ENCODE measurements around the gene PCBP3. TPM values are rescaled to one million over a fixed set of nuclear protein-coding genes. Genes with fewer than 3 reads are reported as not detected.

Gene PCBP3
- total and polyA plus RNA-seq, 2 of the 13 experiments (the other 11 are each of a cell fraction or from before 2014, with no cell fraction given), result not detected

- TF ChIP-seq HINFP (CRISPR knock-in tag; IDR thresholded peaks at IDR 0.05; ENCODE audit: low read depth), result no peak
- no peak for TF ChIP-seq WIZ (CRISPR knock-in tag; IDR thresholded peaks at IDR 0.05)
- no peak for TF ChIP-seq ZNF713 (CRISPR knock-in tag; IDR thresholded peaks at IDR 0.05)
- no peak for TF ChIP-seq JUN (CRISPR knock-in tag; IDR thresholded peaks at IDR 0.05)
- TF ChIP-seq ARID2 (CRISPR knock-in tag; IDR thresholded peaks at IDR 0.05; ENCODE audit: borderline replicate concordance), result no peak
- TF ChIP-seq KLF15 (CRISPR knock-in tag; IDR thresholded peaks at IDR 0.05; ENCODE audit: borderline replicate concordance), result no peak
- TF ChIP-seq BRF2 (CRISPR knock-in tag; IDR thresholded peaks at IDR 0.05), result no peak
- TF ChIP-seq NFIC (IDR thresholded peaks at IDR 0.05; ENCODE audit: low read length), result no peak
- TF ChIP-seq TAF15 (IDR thresholded peaks at IDR 0.05; ENCODE audit: low read depth, low read length, poor library complexity, severe bottlenecking), result no peak
Observed at GRCh38 chr21:45870421-45870820, 226.9 kb downstream of the PCBP3 start (continued).

- no peaks in the 10 kb centered on the region for H3K36me3 ChIP-seq (replicated peaks in 1 of 2; ENCODE audit: control insufficient read depth in 1 of 2, insufficient read depth in 2 of 2, low read length in 2 of 2)
- H3K9ac ChIP-seq (ENCODE audit: insufficient read depth, low read depth, low read length), result no peak overlapping the region
- no peak overlapping the region for H3K27ac ChIP-seq (ENCODE audit: extremely low read length, insufficient read depth, low read length)
- no peaks in the 10 kb centered on the region for H3K9me3 ChIP-seq (ENCODE audit: low read length)
- H3K4me3 ChIP-seq (replicated peaks in 1 of 3; ENCODE audit: insufficient read depth in 1 of 3, low read depth in 2 of 3, low read length in 3 of 3), result no peak overlapping the region
- no peak overlapping the region for H3K4me2 ChIP-seq (ENCODE audit: low read depth, low read length)
- no peak for FAIRE-seq
- TF ChIP-seq ZNF331 (CRISPR knock-in tag; IDR thresholded peaks at IDR 0.05) (no peak), PRDM4 (CRISPR knock-in tag; IDR thresholded peaks at IDR 0.05; ENCODE audit: borderline replicate concordance) (no peak), CEBPB (IDR thresholded peaks at IDR 0.05; ENCODE audit: borderline replicate concordance, low read depth, low read length) (no peak), NPAS2 (CRISPR knock-in tag; IDR thresholded peaks at IDR 0.05; ENCODE audit: borderline replicate concordance) (no peak), ZNF563 (CRISPR knock-in tag; IDR thresholded peaks at IDR 0.05) (no peak), RARG (CRISPR knock-in tag; IDR thresholded peaks at IDR 0.05; ENCODE audit: low read depth) (no peak), KLF12 (CRISPR knock-in tag; IDR thresholded peaks at IDR 0.05; ENCODE audit: borderline replicate concordance) (no peak)
- no TSS peak for BruUV-seq (replicated peaks)
- H3K4me1 ChIP-seq (ENCODE audit: insufficient read depth, low read length), result 0 out of 2 replicates have a peak, but pooled peaks cover 5% of the 10 kb centered on the region
- H3K79me2 ChIP-seq (ENCODE audit: insufficient read depth, low read length), result no peaks in the 10 kb centered on the region
- no peaks in the 10 kb centered on the region for H4K20me1 ChIP-seq (ENCODE audit: insufficient read depth, low read length)
- in situ Hi-C loops (cut with HindIII; ENCODE audit: extremely low pct_ligation_motif_present, low pct_unique_long_range_greater_than_20kb), result no loop called here
- H3K27me3 ChIP-seq (ENCODE audit: control insufficient read depth in 1 of 2, insufficient read depth in 2 of 2, low read length in 2 of 2), result peaks cover 17 to 88% of the 10 kb centered on the region in 2 experiments
- DNase-seq (ENCODE audit: low spot score), result no peak
- intact Hi-C loops (cut with micrococcal nuclease; ENCODE audit: unreplicated experiment), result no loop called here
- 18% methylated on average over 9 of the region's 17 CpGs for WGBS (ENCODE audit: low lambda C conversion rate)
- no peak for ATAC-seq
- ChIA-PET POLR2A (no interaction called here), CTCF (ENCODE audit: low intra/inter-chr PET ratio, low total read pairs) (no interaction called here)
- no peak overlapping the region for H2AFZ ChIP-seq (ENCODE audit: low read length)
Observed at GRCh38 chr21:45870851-45871615, 227.5 kb downstream of the PCBP3 start.

All from HepG2 (cell line).